Calu3 (cell line): ENCODE data around the gene PPP4R3A. TPM values are rescaled to one million over a fixed set of nuclear protein-coding genes. Genes with fewer than 3 reads are reported as not detected.

ENCODE experiments used
- BruUV-seq: library from RNA; stranded (reverse); fragments of 400-500 nt; replicated peaks from 2 replicates; lab custom pipeline; 2021; lab: Mats Ljungman, UMichigan
- CTCF ChIA-PET: fragments of 300-600 bp; sonication (Branson Sonifier 250); formaldehyde crosslinking; loops from one replicate; lab custom pipeline; 2022; ENCODE audit warnings: antibody characterized with exemption; lab: Charles Lee
- DNase-seq: peaks from one replicate; pipeline ENCODE4 v3.0.0; 2022
- H3K27ac Mint-ChIP-seq: one replicate; pipeline ENCODE4 v1.8.0; 2022; ENCODE audit warnings: mixed read lengths; ENCODE audit not compliant: unreplicated experiment
- H3K27me3 Mint-ChIP-seq: one replicate; pipeline ENCODE4 v1.8.0; 2022; ENCODE audit warnings: mixed read lengths; ENCODE audit not compliant: unreplicated experiment
- H3K36me3 Mint-ChIP-seq: one replicate; pipeline ENCODE4 v1.8.0; 2022; ENCODE audit warnings: mild to moderate bottlenecking, moderate library complexity, mixed read lengths; ENCODE audit not compliant: insufficient read depth, unreplicated experiment
- H3K4me1 Mint-ChIP-seq: one replicate; pipeline ENCODE4 v1.8.0; 2022; ENCODE audit warnings: mild to moderate bottlenecking, low read depth, mixed read lengths; ENCODE audit not compliant: unreplicated experiment
- H3K4me3 Mint-ChIP-seq: one replicate; pipeline ENCODE4 v1.8.0; 2022; ENCODE audit warnings: mild to moderate bottlenecking, low read depth, moderate library complexity, mixed read lengths; ENCODE audit not compliant: unreplicated experiment
- H3K9me3 Mint-ChIP-seq: one replicate; pipeline ENCODE4 v1.8.0; 2022; ENCODE audit warnings: low read depth, mixed read lengths; ENCODE audit not compliant: unreplicated experiment
- CTCF ChIP-seq: fragments of 200-600 bp; IDR thresholded peaks from one replicate; pipeline ENCODE4 v1.8.0; 2022; ENCODE audit warnings: antibody characterized with exemption; ENCODE audit not compliant: unreplicated experiment
- intact Hi-C: fragments of 100-400 bp; cut with micrococcal nuclease; formaldehyde crosslinking; loops from one replicate; pipeline ENCODE4 v1.10.0; 2022; ENCODE audit not compliant: unreplicated experiment
- total RNA-seq: library from RNA; stranded (reverse); gene quantifications from 2 replicates; pipeline ENCODE4 v1.2.3, GENCODE V29; 2022

The PPP4R3A gene
- total RNA-seq, 1 experiment from 2014 or later, result 82.2 TPM

- no peaks in the 10 kb centered on the region for H3K4me1 Mint-ChIP-seq
- no peak overlapping the region for H3K27ac Mint-ChIP-seq
- H3K4me3 Mint-ChIP-seq, result no peak overlapping the region
- no peak for TF ChIP-seq CTCF
- peaks cover 17% of the 10 kb centered on the region for H3K36me3 Mint-ChIP-seq
- BruUV-seq, result no TSS peak
- H3K9me3 Mint-ChIP-seq, result peaks cover 3% of the 10 kb centered on the region
- CTCF ChIA-PET, result no interaction called here
- intact Hi-C loops, result no loop called here
- DNase-seq, result no peak
- H3K27me3 Mint-ChIP-seq, result no peaks in the 10 kb centered on the region
Measured at GRCh38 chr14:91454155-91454554, 56.0 kb downstream of the PPP4R3A start.

DNA sequence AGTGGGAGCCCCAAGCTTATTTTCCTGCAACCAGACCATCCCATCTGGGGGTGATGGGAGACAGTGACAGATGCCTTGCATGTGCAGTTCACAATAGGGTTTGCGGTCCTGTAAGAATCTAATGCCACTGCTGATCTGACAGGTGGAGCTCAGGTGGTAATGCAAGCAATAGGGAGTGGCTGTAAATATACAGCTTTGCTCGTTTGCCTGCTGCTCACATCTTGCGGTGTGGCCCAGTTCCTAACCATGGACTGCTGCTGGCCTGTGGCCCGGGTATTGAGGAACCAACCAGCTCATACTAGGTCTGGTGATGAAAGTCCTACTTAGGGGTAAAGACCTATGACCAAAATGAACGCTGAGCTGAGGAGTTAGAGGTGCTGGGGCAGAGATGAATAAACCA, 56.4 kb downstream of the PPP4R3A start:
- CTCF ChIA-PET, result no interaction called here
- no TSS peak for BruUV-seq

GRCh38 chr14:91444335-91445020, 65.6 kb downstream of the PPP4R3A start:
- Mint-ChIP-seq H3K36me3 (no peaks in the 10 kb centered on the region), H3K4me1 (no peaks in the 10 kb centered on the region), H3K27me3 (peaks cover 40% of the 10 kb centered on the region), H3K4me3 (no peak overlapping the region), H3K9me3 (no peaks in the 10 kb centered on the region), H3K27ac (no peak overlapping the region)
- BruUV-seq, result no TSS peak
- CTCF ChIA-PET, result no interaction called here
- no peak for DNase-seq
- intact Hi-C loops, result no loop called here
- no peak for TF ChIP-seq CTCF

More for the DNA sequence above, 56.4 kb downstream of the PPP4R3A start:
- Mint-ChIP-seq H3K4me1 (no peaks in the 10 kb centered on the region), H3K36me3 (peaks cover 15% of the 10 kb centered on the region), H3K27ac (no peak overlapping the region), H3K9me3 (peaks cover 3% of the 10 kb centered on the region), H3K4me3 (no peak overlapping the region), H3K27me3 (no peaks in the 10 kb centered on the region)
- no peak for DNase-seq
- no peak for TF ChIP-seq CTCF
- intact Hi-C loops, result no loop called here

DNA sequence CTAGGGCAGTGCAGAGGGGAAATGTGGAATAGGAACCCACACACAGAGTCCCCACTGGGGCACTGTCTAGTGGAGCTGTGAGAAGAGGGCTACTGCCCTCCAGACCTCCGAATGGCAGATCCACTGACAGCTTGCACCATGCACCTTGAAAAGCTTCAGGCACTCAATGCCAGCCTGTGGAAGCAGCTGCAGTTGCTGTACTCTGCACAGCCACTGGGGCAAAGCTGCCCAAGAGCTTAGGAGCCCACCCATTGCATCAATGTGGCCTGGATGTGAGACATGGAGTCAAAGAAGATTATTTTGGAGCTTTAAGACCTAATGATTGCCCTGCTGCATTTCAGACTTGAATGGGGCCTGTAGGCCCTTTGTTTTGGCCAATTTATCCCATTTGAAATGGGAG, 70.8 kb downstream of the PPP4R3A start:
- intact Hi-C loops, result no loop called here

More for the DNA sequence above, 70.8 kb downstream of the PPP4R3A start:
- BruUV-seq, result no TSS peak
- Mint-ChIP-seq H3K4me1 (no peaks in the 10 kb centered on the region), H3K27ac (no peak overlapping the region), H3K9me3 (peaks cover 3% of the 10 kb centered on the region), H3K36me3 (no peaks in the 10 kb centered on the region), H3K27me3 (peaks cover 24% of the 10 kb centered on the region), H3K4me3 (no peak overlapping the region)
- no peak for TF ChIP-seq CTCF
- no peak for DNase-seq
- CTCF ChIA-PET, result no interaction called here
